HepG2 (cell line): ENCODE measurements around the gene TCEANC. TPM values are rescaled to one million over a fixed set of nuclear protein-coding genes. Genes with fewer than 3 reads are reported as not detected.

Experiments used
- AHR ChIP-seq: IDR thresholded peaks from 2 replicates; pipeline ENCODE4 v1.6.1; 2018; ENCODE audit warnings: missing genetic modification reagents, missing compliant biosample characterization
- ARID2 ChIP-seq: sonication (generic); formaldehyde crosslinking; IDR thresholded peaks from 2 replicates; pipeline ENCODE4 v1.8.1; 2022; ENCODE audit warnings: mild to moderate bottlenecking, missing genetic modification reagents, borderline replicate concordance
- HNRNPLL ChIP-seq: fragments of 200-400 bp; formaldehyde crosslinking; IDR thresholded peaks from 2 replicates; pipeline ENCODE4 v1.6.1; 2017; ENCODE audit warnings: mild to moderate bottlenecking, low read depth, low read length; ENCODE audit not compliant: poor library complexity, severe bottlenecking
- JDP2 ChIP-seq: sonication (generic); formaldehyde crosslinking; IDR thresholded peaks from 2 replicates; pipeline ENCODE4 v1.8.1; 2022; ENCODE audit warnings: missing genetic modification reagents, borderline replicate concordance
- NCOA5 ChIP-seq: sonication (generic); formaldehyde crosslinking; IDR thresholded peaks from 2 replicates; pipeline ENCODE4 v1.4.0; 2020; ENCODE audit warnings: missing genetic modification reagents
- PAWR ChIP-seq: sonication (generic); formaldehyde crosslinking; IDR thresholded peaks from 2 replicates; pipeline ENCODE4 v1.4.0; 2020; ENCODE audit warnings: missing genetic modification reagents, mild to moderate bottlenecking, borderline replicate concordance
- PHF21A ChIP-seq: sonication (generic); formaldehyde crosslinking; IDR thresholded peaks from 2 replicates; pipeline ENCODE4 v1.5.0; 2020; ENCODE audit warnings: mild to moderate bottlenecking, missing genetic modification reagents
- POLR2AphosphoS5 ChIP-seq: IDR thresholded peaks from 2 replicates; pipeline ENCODE4 v1.6.1; 2012; ENCODE audit warnings: low read depth, low read length
- TSC22D2 ChIP-seq: sonication (generic); formaldehyde crosslinking; IDR thresholded peaks from 2 replicates; pipeline ENCODE4 v1.5.1; 2020; ENCODE audit warnings: missing genetic modification reagents, mild to moderate bottlenecking, borderline replicate concordance
- ZBTB2 ChIP-seq: sonication (generic); formaldehyde crosslinking; IDR thresholded peaks from 2 replicates; pipeline ENCODE4 v1.8.0; 2022; ENCODE audit warnings: low read depth, missing genetic modification reagents
- ZEB1 ChIP-seq: IDR thresholded peaks from 2 replicates; pipeline ENCODE4 v1.6.1; 2012; ENCODE audit warnings: mild to moderate bottlenecking, low read depth, inconsistent platforms; ENCODE audit not compliant: insufficient replicate concordance
- ZFP36L1 ChIP-seq: sonication (generic); formaldehyde crosslinking; IDR thresholded peaks from 2 replicates; pipeline ENCODE4 v1.8.0; 2022; ENCODE audit warnings: mild to moderate bottlenecking, missing genetic modification reagents, moderate library complexity
- ZFP41 ChIP-seq: sonication (generic); formaldehyde crosslinking; IDR thresholded peaks from 2 replicates; pipeline ENCODE4 v1.4.0; 2020; ENCODE audit warnings: mild to moderate bottlenecking, missing genetic modification reagents, borderline replicate concordance
- ZNF143 ChIP-seq: sonication (generic); formaldehyde crosslinking; IDR thresholded peaks from 2 replicates; pipeline ENCODE4 v1.4.0; 2020; ENCODE audit warnings: missing genetic modification reagents
- ZNF296 ChIP-seq: sonication (generic); formaldehyde crosslinking; conservative IDR thresholded peaks from 2 replicates; pipeline ENCODE4 v1.5.0; 2020; ENCODE audit warnings: mild to moderate bottlenecking, missing genetic modification reagents
- ZNF430 ChIP-seq: sonication (generic); formaldehyde crosslinking; IDR thresholded peaks from 2 replicates; pipeline ENCODE4 v1.9.0; 2021; ENCODE audit warnings: mild to moderate bottlenecking, missing genetic modification reagents
- ZNF550 ChIP-seq: sonication (generic); formaldehyde crosslinking; IDR thresholded peaks from 2 replicates; pipeline ENCODE4 v1.4.0; 2020; ENCODE audit warnings: mild to moderate bottlenecking, missing genetic modification reagents, borderline replicate concordance
- ZNF574 ChIP-seq: sonication (generic); formaldehyde crosslinking; IDR thresholded peaks from 2 replicates; pipeline ENCODE4 v1.4.0; 2020; ENCODE audit warnings: missing genetic modification reagents
- ZSCAN22 ChIP-seq: sonication (generic); formaldehyde crosslinking; IDR thresholded peaks from 2 replicates; pipeline ENCODE4 v1.4.0; 2020; ENCODE audit warnings: mild to moderate bottlenecking, missing genetic modification reagents
- polyA plus RNA-seq, 8 experiments: library from polyadenylated mRNA; depleted of rRNA in 3 of 8; stranded (reverse) in 7 of 8; unstranded in 1 of 8; fragments of >200 nt; fragmentation: Illumina TruSeq in 4 of 8; extraction: Trizol in 4 of 8; gene quantifications; 2 replicates each; pipeline versions ENCODE4 v1.2.1 to v1.2.3, GENCODE V29; 2011 to 2016; ENCODE audit warnings: low read depth in 4 of 8, missing spikeins in 1 of 8, mixed read lengths in 1 of 8; ENCODE audit not compliant: insufficient read depth in 1 of 8
- total RNA-seq, 5 experiments: library from RNA; depleted of rRNA; stranded (reverse); fragments of >200 nt; fragmentation: Illumina TruSeq; extraction: Trizol; gene quantifications; 2 replicates each; pipeline ENCODE4 v1.2.3, GENCODE V29; 2016; ENCODE audit warnings: low read depth in 1 of 5
- TF ChIP-seq, protein P1 (sequence below): IDR thresholded peaks from 2 replicates; pipeline ENCODE4 v1.6.1; 2016; ENCODE audit warnings: missing genetic modification reagents, missing compliant biosample characterization
- TF ChIP-seq, protein P2 (sequence below): IDR thresholded peaks from 2 replicates; pipeline ENCODE4 v1.6.1; 2018; ENCODE audit warnings: missing genetic modification reagents
- TF ChIP-seq, protein P3 (sequence below): sonication (generic); formaldehyde crosslinking; IDR thresholded peaks from 2 replicates; pipeline ENCODE4 v1.8.1; 2023; ENCODE audit warnings: mild to moderate bottlenecking, inconsistent platforms, moderate library complexity, missing genetic modification reagents, borderline replicate concordance

TCEANC gene
- total and polyA plus RNA-seq, 2 of the 13 experiments (the other 11 are each of a cell fraction or from before 2014, with no cell fraction given): 0.51 to 0.97 TPM

- TF ChIP-seq ZEB1: no peak
- peak; percentile 55; the same call in 1 of the 2 replicates for TF ChIP-seq ZNF574 (CRISPR knock-in tag)
- peak; percentile 74 for TF ChIP-seq HNRNPLL
- no peak; the same call in 1 of the 2 replicates for TF ChIP-seq TSC22D2 (CRISPR knock-in tag)
- no peak for TF ChIP-seq ZSCAN22 (CRISPR knock-in tag)
- TF ChIP-seq NCOA5 (CRISPR knock-in tag): no peak
- TF ChIP-seq, protein P1, sequence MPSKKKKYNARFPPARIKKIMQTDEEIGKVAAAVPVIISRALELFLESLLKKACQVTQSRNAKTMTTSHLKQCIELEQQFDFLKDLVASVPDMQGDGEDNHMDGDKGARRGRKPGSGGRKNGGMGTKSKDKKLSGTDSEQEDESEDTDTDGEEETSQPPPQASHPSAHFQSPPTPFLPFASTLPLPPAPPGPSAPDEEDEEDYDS (CRISPR knock-in tag): no peak
- TF ChIP-seq ARID2 (CRISPR knock-in tag): no peak
- TF ChIP-seq AHR (CRISPR knock-in tag): no peak
- 0 out of 2 replicates have a peak, but pooled peaks have one; percentile 21 for TF ChIP-seq ZNF430
- TF ChIP-seq ZNF550 (CRISPR knock-in tag): no peak
- TF ChIP-seq PHF21A (CRISPR knock-in tag): peak; percentile 45; the same call in 1 of the 2 replicates
- TF ChIP-seq POLR2AphosphoS5: peak; percentile 39; the same call in 1 of the 2 replicates
- TF ChIP-seq PAWR (CRISPR knock-in tag): no peak
- TF ChIP-seq ZNF143 (CRISPR knock-in tag): peak; percentile 62
- no peak for TF ChIP-seq JDP2 (CRISPR knock-in tag)
- TF ChIP-seq, protein P2, sequence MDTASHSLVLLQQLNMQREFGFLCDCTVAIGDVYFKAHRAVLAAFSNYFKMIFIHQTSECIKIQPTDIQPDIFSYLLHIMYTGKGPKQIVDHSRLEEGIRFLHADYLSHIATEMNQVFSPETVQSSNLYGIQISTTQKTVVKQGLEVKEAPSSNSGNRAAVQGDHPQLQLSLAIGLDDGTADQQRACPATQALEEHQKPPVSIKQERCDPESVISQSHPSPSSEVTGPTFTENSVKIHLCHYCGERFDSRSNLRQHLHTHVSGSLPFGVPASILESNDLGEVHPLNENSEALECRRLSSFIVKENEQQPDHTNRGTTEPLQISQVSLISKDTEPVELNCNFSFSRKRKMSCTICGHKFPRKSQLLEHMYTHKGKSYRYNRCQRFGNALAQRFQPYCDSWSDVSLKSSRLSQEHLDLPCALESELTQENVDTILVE (CRISPR knock-in tag): peak; percentile 83
- no peak for TF ChIP-seq ZFP36L1 (CRISPR knock-in tag)
- TF ChIP-seq, protein P3, sequence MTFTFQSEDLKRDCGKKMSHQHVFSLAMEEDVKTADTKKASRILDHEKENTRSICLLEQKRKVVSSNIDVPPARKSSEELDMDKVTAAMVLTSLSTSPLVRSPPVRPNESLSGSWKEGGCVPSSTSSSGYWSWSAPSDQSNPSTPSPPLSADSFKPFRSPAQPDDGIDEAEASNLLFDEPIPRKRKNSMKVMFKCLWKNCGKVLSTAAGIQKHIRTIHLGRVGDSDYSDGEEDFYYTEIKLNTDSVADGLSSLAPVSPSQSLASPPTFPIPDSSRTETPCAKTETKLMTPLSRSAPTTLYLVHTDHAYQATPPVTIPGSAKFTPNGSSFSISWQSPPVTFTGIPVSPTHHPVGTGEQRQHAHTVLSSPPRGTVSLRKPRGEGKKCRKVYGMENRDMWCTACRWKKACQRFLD (CRISPR knock-in tag): no peak
- no peak for TF ChIP-seq ZNF296 (CRISPR knock-in tag)
- TF ChIP-seq ZBTB2 (CRISPR knock-in tag): peak; percentile 70; the same call in 1 of the 2 replicates
- no peak for TF ChIP-seq ZFP41 (CRISPR knock-in tag)
Observed at GRCh38 chrX:13652850-13653693, at the start of gene TCEANC (continued).
